Glutamatergic neuron (in vitro differentiated cells): Measurements from ENCODE around the gene COLQ. TPM values are rescaled to one million over a fixed set of nuclear protein-coding genes. Genes with fewer than 3 reads are reported as not detected.

Source experiments
- DNase-seq: peaks from one replicate; pipeline ENCODE4 v3.0.0; 2022
- H3K27ac Mint-ChIP-seq: one replicate; pipeline ENCODE4 v1.8.0; 2020; ENCODE audit warnings: mild to moderate bottlenecking, mixed read lengths, inconsistent platforms; ENCODE audit not compliant: unreplicated experiment
- H3K27me3 Mint-ChIP-seq: one replicate; pipeline ENCODE4 v1.8.0; 2020; ENCODE audit warnings: mild to moderate bottlenecking, moderate library complexity, mixed read lengths, inconsistent platforms; ENCODE audit not compliant: unreplicated experiment
- H3K36me3 Mint-ChIP-seq: one replicate; pipeline ENCODE4 v1.8.0; 2020; ENCODE audit warnings: mild to moderate bottlenecking, mixed read lengths, inconsistent platforms; ENCODE audit not compliant: unreplicated experiment
- H3K4me1 Mint-ChIP-seq: one replicate; pipeline ENCODE4 v1.8.0; 2020; ENCODE audit warnings: mild to moderate bottlenecking, low read depth, mixed read lengths, inconsistent platforms; ENCODE audit not compliant: unreplicated experiment
- H3K4me3 Mint-ChIP-seq: one replicate; pipeline ENCODE4 v1.8.0; 2020; ENCODE audit warnings: mild to moderate bottlenecking, mixed read lengths, inconsistent platforms; ENCODE audit not compliant: unreplicated experiment
- H3K9me3 Mint-ChIP-seq: one replicate; pipeline ENCODE4 v1.8.0; 2020; ENCODE audit warnings: mild to moderate bottlenecking, moderate library complexity, mixed read lengths, inconsistent platforms; ENCODE audit not compliant: unreplicated experiment
- total RNA-seq: library from RNA; stranded (reverse); fragmentation: NEBNext Ultra II Directional; extraction: Animal tissue kit (Norgen Biotek cat#: 25700); gene quantifications from one replicate; pipeline ENCODE4 v1.2.1, GENCODE V29; 2021; ENCODE audit not compliant: unreplicated experiment
- TF ChIP-seq, protein P1 (sequence below): fragments of 200-600 bp; sonication (generic); IDR thresholded peaks from one replicate; pipeline ENCODE4 v1.5.0; 2021; ENCODE audit not compliant: partially characterized antibody, unreplicated experiment

COLQ gene
- total RNA-seq, 1 donor from 2014 or later: 4.8 TPM

DNA sequence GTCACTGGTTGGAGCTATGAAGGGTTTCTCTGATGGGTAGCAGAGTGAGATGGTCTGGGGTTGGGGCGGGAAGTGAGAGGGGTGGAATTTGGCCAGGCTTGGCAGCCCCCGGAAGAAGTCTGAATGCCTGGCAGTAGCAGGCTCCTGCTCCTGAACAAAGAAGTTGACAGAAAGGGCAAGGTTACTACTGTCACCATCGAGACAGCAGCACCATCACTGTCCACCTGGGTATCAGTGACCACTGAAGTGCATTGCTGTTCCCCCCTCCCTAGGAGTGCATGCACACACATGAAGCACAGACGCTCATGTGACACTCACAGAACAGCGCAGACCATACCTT is 42.9 kb downstream of the COLQ start:
- TF ChIP-seq, protein P1, sequence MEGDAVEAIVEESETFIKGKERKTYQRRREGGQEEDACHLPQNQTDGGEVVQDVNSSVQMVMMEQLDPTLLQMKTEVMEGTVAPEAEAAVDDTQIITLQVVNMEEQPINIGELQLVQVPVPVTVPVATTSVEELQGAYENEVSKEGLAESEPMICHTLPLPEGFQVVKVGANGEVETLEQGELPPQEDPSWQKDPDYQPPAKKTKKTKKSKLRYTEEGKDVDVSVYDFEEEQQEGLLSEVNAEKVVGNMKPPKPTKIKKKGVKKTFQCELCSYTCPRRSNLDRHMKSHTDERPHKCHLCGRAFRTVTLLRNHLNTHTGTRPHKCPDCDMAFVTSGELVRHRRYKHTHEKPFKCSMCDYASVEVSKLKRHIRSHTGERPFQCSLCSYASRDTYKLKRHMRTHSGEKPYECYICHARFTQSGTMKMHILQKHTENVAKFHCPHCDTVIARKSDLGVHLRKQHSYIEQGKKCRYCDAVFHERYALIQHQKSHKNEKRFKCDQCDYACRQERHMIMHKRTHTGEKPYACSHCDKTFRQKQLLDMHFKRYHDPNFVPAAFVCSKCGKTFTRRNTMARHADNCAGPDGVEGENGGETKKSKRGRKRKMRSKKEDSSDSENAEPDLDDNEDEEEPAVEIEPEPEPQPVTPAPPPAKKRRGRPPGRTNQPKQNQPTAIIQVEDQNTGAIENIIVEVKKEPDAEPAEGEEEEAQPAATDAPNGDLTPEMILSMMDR: no peak
- Mint-ChIP-seq H3K4me3 (no peak overlapping the region), H3K36me3 (no peaks in the 10 kb centered on the region), H3K4me1 (no peaks in the 10 kb centered on the region), H3K27me3 (no peaks in the 10 kb centered on the region), H3K27ac (no peak overlapping the region), H3K9me3 (no peaks in the 10 kb centered on the region)
- no peak for DNase-seq

DNA sequence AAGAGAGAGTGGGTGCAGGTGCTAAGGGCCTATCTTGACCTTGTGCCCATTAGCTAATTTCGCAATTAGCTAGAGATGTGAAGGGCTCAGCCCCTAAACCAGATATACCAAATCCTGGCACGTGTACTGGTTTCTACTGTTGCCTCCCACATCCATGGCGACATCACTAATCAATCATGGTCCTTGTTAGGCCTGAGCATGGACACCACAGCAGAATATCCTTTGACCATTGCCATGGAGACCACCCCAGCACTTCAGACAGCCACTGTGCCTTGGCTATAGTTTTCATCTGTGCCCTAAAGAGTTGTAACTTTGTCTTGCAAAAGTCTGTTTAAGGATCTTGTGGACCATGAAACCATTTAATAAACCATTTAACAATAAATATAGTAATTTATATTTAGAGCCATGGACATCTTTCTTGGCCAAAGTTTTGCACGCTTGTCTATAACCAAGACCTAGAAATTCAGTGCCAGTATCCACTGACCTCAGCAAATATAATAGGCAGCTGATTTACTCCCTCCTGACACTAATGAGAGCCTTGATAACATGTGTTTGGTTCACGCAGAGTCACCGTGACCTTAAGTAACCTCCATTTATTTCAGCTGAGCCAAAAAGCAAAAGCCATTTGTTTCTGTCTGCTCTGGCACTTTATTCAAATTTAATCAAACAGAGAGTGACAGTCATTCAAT is 43.4 kb downstream of the COLQ start:
- Mint-ChIP-seq H3K27me3 (no peaks in the 10 kb centered on the region), H3K9me3 (no peaks in the 10 kb centered on the region), H3K27ac (no peak overlapping the region), H3K4me3 (no peak overlapping the region), H3K36me3 (no peaks in the 10 kb centered on the region), H3K4me1 (no peaks in the 10 kb centered on the region)
- TF ChIP-seq, protein P1: no peak
- no peak for DNase-seq

- H3K9me3 Mint-ChIP-seq: no peaks in the 10 kb centered on the region
- TF ChIP-seq, protein P1: no peak
- no peak overlapping the region for H3K4me3 Mint-ChIP-seq
- H3K27me3 Mint-ChIP-seq: no peaks in the 10 kb centered on the region
- H3K27ac Mint-ChIP-seq: peak overlapping the region; percentile 53
- DNase-seq: no peak
- H3K36me3 Mint-ChIP-seq: no peaks in the 10 kb centered on the region
- H3K4me1 Mint-ChIP-seq: peaks cover 2% of the 10 kb centered on the region
Measured at GRCh38 chr3:15476378-15476777, 45.1 kb downstream of the COLQ start.

GRCh38 chr3:15475161-15475560 is 46.3 kb downstream of the COLQ start:
- no peaks in the 10 kb centered on the region for H3K36me3 Mint-ChIP-seq
- H3K27ac Mint-ChIP-seq: no peak overlapping the region
- no peaks in the 10 kb centered on the region for H3K27me3 Mint-ChIP-seq
- DNase-seq: no peak
- H3K4me1 Mint-ChIP-seq: peaks cover 2% of the 10 kb centered on the region
- H3K9me3 Mint-ChIP-seq: no peaks in the 10 kb centered on the region
- no peak overlapping the region for H3K4me3 Mint-ChIP-seq
- TF ChIP-seq, protein P1: no peak

DNA sequence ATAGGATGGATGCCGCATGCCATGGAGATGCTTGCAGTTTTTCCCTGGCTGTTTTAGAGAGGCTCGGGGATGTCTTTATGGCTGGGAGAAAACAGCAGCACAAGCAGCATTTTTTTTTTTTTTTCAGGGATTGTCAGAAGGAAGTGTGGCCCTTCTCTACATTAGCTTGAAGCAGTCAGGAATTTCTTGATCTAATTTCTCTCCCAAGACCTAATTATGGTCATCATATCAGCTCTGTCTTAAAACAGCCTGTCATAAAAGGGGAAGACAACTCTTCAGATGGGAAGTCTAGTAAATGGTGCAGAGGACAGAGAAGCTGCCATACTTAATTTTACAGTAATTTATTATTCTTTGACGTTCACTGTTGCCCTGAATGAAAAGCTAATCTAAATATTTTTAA is 49.6 kb downstream of the COLQ start:
- Mint-ChIP-seq H3K36me3 (peaks cover 2% of the 10 kb centered on the region), H3K27me3 (no peaks in the 10 kb centered on the region), H3K4me3 (no peak overlapping the region), H3K27ac (no peak overlapping the region), H3K9me3 (no peaks in the 10 kb centered on the region), H3K4me1 (peaks cover 9% of the 10 kb centered on the region)
- TF ChIP-seq, protein P1: no peak
- DNase-seq: no peak
